Measurements from ENCODE around the gene DDX51. TPM values are rescaled to one million over a fixed set of nuclear protein-coding genes. Genes with fewer than 3 reads are reported as not detected.

Gene DDX51
- total RNA-seq, 6 experiments from 2014 or later: 13.8 to 18.3 (median 16.8) TPM

DNA sequence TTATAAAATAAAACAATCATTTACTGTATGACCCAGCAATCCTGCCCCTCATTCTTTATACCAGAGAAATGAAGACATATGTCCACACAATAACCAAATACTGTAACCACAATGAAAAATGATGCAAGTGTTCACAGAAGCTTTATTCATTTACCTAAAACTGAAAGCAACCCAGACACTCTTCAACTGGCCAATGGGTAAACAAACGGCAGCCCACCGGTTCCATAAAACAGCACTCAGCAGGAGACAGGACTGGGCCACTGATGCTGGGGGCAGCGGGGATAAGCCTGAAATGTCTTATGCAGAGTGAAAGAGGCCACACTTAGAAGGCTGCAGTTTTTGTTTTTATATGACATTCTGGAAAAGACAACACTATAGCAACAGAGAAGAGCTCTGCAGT is 15.1 kb downstream of the DDX51 start:
- peaks cover 48% of the 10 kb centered on the region for H3K36me3 Mint-ChIP-seq (ENCODE audit: low read depth)
- no peak overlapping the region for H3K4me3 Mint-ChIP-seq
- TF ChIP-seq, protein P1, sequence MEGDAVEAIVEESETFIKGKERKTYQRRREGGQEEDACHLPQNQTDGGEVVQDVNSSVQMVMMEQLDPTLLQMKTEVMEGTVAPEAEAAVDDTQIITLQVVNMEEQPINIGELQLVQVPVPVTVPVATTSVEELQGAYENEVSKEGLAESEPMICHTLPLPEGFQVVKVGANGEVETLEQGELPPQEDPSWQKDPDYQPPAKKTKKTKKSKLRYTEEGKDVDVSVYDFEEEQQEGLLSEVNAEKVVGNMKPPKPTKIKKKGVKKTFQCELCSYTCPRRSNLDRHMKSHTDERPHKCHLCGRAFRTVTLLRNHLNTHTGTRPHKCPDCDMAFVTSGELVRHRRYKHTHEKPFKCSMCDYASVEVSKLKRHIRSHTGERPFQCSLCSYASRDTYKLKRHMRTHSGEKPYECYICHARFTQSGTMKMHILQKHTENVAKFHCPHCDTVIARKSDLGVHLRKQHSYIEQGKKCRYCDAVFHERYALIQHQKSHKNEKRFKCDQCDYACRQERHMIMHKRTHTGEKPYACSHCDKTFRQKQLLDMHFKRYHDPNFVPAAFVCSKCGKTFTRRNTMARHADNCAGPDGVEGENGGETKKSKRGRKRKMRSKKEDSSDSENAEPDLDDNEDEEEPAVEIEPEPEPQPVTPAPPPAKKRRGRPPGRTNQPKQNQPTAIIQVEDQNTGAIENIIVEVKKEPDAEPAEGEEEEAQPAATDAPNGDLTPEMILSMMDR (IDR thresholded peaks at IDR 0.05): no peak
- H3K27ac Mint-ChIP-seq: no peak overlapping the region
- no peaks in the 10 kb centered on the region for H3K9me3 Mint-ChIP-seq
- H3K4me1 Mint-ChIP-seq (ENCODE audit: low read depth): no peaks in the 10 kb centered on the region
- DNase-seq: no peak
- no peaks in the 10 kb centered on the region; the same call in none of the 2 replicates for H3K27me3 Mint-ChIP-seq (ENCODE audit: insufficient read depth)

DNA sequence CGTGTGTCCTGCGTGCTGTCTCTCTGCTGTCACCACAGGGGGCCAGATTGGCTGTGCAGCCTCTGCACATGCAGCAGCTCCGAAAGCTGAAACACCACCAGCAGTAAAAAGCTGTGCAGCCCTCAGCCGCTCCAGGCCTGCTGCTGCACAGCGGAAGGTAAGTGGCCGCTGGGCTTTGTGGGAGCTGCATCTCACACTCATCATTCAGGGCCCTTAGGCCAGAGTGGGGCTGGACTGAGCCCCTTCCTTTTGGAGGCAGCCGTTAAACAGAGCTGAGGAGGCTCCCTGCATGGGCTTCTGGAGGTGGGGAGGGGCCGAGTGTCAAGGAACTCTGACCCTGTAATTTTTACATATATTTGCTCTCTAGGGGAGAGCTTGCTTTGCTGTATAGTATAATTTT is 17.1 kb downstream of the DDX51 start:
- Mint-ChIP-seq H3K36me3 (ENCODE audit: low read depth) (peaks cover 51% of the 10 kb centered on the region), H3K27ac (no peak overlapping the region)
- TF ChIP-seq, protein P1 (IDR thresholded peaks at IDR 0.05): no peak

DNA sequence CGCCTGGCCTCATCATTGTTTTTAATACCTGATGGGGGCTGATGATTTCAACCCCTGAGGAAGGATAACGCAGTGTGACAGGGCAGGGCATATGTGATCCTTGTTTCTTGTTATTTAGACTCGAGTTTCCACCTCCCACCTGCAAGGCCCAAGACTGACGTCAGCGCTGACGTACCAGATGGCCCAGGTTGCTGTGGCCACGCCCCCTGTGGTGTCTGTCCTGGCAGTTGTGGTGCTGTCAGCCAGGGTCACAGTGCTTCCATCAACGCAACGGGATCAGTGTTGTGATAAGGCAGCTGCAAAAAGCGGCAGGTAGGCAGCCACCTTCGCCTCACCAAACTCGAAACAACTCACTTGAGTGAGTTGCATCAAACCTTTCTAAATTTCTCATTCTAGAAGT is 18.4 kb downstream of the DDX51 start:
- DNase-seq: no peak
- Mint-ChIP-seq H3K4me3 (no peak overlapping the region), H3K27ac (no peak overlapping the region), H3K36me3 (ENCODE audit: low read depth) (peaks cover 48% of the 10 kb centered on the region), H3K9me3 (no peaks in the 10 kb centered on the region), H3K4me1 (ENCODE audit: low read depth) (no peaks in the 10 kb centered on the region), H3K27me3 (ENCODE audit: insufficient read depth) (no peaks in the 10 kb centered on the region; the same call in none of the 2 replicates)
- TF ChIP-seq, protein P1 (IDR thresholded peaks at IDR 0.05): no peak

More for the DNA sequence above, 17.1 kb downstream of the DDX51 start:
- no peaks in the 10 kb centered on the region for H3K4me1 Mint-ChIP-seq (ENCODE audit: low read depth)
- H3K27me3 Mint-ChIP-seq (ENCODE audit: insufficient read depth): no peaks in the 10 kb centered on the region; the same call in none of the 2 replicates
- H3K9me3 Mint-ChIP-seq: no peaks in the 10 kb centered on the region
- no peak for DNase-seq
- H3K4me3 Mint-ChIP-seq: no peak overlapping the region

DNA sequence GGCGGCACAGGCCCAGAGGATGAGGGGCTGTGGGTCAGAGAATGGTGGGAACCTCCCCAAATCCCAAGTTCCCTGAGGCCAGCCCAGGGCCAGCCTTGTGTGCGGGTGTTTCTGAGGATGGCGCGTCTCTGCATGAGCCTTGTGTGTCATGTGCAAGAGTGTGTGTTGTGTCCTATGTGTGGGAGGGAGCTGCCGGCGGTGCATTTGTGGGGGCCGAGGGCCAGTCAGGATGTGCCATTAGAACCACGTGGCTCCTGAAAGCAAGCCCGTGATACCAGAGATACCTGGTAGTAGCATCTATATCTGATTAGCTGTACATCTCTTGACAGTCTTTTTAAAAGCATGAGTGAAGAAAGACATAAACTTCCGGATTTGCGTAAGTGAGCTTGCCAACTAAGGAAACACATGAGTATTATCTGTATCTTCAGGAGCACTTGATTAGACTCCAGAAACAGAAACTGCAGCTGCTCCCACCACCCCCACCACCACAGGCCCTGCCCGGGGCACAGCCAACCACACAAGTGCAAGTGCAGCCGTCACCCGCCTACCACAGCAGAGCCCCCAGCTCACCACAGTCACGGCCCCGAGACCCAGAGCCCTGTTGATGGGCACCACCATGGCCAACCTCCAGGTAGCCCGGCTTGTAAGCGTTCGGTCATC is 19.2 kb downstream of the DDX51 start:
- H3K4me3 Mint-ChIP-seq: no peak overlapping the region
- H3K27me3 Mint-ChIP-seq (ENCODE audit: insufficient read depth): no peaks in the 10 kb centered on the region; the same call in none of the 2 replicates
- no peak overlapping the region for H3K27ac Mint-ChIP-seq
- H3K9me3 Mint-ChIP-seq: no peaks in the 10 kb centered on the region
- DNase-seq: no peak
- peaks cover 48% of the 10 kb centered on the region for H3K36me3 Mint-ChIP-seq (ENCODE audit: low read depth)
- no peaks in the 10 kb centered on the region for H3K4me1 Mint-ChIP-seq (ENCODE audit: low read depth)
- TF ChIP-seq, protein P1 (IDR thresholded peaks at IDR 0.05): no peak

DNA sequence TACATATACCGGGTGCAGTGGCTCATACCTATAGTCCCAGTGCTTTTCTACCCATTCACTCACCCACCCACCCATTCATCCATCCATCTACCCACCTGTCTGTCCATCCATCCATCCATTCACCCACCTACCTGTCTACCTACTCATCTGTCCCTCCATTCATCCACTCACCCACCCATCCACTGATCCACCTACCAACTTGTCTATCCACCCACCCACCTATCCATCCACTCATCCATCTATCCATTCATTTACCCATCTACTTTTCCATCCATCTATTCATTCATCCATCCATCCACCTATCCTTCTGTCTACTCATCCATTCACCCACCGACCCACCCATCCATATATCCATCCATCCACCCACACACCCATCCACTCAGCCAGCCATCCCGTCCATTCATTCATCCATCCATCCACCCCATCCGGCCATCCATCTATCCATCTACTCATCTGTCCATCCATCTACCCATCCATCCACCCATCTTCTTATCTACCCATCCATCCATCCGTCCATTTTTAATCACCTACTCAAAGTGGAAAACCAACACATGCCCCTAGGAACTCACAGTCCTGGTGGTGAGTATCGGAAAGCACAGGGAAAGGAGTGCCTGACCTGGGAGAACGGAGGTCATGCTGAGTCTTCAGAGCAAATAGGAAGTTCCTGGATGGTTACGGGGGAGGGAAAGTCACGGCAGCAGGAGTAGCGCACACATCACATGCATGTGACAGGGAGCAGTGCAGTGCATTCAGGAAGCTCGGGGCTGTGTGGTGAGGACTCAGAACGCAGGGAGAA is 20.0 kb downstream of the DDX51 start:
- Mint-ChIP-seq H3K27ac (no peak overlapping the region), H3K27me3 (ENCODE audit: insufficient read depth) (no peaks in the 10 kb centered on the region; the same call in none of the 2 replicates), H3K4me3 (no peak overlapping the region), H3K9me3 (no peaks in the 10 kb centered on the region), H3K36me3 (ENCODE audit: low read depth) (peaks cover 44% of the 10 kb centered on the region), H3K4me1 (ENCODE audit: low read depth) (no peaks in the 10 kb centered on the region)
- TF ChIP-seq, protein P1 (IDR thresholded peaks at IDR 0.05): no peak
- no peak for DNase-seq

Data from HFFc6 (cell line).